ENCODE results near the gene LCOR.
A peak's percentile ranks its signal among the peaks of the same experiment; 100 is the strongest.
"Not testable (repeated sequence)": the region's sequence is repeated elsewhere in the genome, so short reads cannot be mapped to it uniquely, and the experiment has no call there.

LCOR gene

DNA sequence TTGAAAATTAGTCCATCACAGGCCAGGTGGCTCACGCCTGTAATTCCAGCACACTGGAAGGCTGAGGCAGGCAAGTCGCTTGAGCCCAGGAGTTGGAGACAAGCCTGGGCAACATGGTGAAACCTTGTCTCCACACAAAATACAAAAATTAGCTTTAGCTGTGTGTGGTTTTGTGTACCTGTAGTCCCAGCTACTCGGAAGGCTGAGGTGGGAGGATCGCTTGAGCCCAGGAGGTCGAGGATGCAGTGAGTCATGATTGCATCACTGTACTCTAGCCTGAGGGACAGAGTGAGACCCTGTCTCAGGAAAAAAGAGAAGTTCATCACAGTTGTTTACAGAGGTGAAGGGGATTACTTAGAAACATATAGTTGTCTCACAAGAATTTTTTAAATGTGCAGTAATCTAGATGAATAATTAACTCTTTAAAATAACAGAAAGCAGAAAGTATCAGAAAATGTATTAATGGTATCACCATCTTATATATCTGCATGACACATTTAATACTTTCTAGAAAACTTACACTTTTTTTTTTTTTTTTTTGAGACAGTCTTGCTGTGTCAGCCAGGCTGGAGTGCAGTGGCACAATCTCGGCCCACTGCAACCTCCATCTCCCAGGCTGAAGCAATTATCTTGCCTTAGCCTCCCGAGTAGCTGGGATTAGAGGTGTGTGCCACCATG lies 8.9 kb downstream of the LCOR start:
- DNase-seq: peak; percentile 11

DNA sequence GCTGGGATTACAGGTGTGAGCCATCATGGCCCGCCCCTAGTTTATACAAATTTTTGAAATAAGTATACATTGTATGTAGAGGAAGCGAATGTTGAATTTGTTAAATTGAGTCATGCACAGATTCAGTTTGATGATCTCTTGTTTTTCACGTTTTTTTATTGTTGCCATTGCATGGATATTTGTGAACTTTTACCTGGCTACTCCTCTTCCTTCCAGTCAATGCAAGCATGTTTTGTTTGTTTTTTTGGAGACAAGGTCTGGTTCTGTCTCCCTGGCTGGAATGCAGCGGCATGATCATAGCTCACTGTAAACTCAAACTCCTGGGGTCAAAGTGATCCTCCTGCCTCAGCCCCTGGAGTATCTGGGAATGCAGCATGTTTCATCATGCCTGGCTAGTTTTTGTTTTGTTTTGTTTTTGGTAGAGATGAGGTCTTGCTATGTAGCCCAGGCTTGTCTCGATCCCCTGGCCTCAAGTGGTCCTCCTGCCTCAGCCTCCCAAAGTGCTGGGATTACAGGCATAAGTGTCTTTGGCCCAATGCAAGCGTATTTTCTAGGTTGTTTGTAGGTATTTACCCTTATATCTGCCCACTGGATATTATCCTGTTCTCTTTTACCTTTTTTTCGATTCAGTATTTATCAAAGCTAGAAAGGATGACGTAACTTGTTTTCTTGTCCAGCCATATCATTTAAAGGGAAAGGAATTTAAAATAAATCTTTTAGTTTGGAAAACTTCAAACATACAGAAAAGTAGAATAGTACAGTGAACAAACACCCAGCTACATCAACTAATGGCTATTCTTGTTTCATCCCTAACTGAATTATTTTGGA lies 11.0 kb downstream of the LCOR start:
- DNase-seq: no peak

DNA sequence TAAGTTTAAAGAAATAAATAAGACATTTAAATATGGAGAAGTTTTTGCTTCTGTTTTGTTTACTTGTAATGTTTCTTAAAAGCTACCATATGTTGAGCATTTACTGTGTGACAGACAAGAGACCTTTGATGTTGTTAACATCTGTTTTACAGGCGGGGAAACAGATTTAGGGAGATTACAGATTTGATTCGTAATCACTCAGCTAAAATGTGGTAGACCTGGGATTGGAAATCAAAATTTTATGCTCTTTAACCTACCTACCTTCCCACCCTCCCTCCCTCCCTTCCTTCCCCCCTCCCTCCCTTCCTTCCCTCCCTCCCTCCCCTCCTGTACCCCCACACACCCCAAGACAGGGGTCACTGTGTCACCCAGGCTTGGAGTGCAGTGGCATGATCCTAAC lies 11.7 kb downstream of the LCOR start:
- no peak for DNase-seq

DNA sequence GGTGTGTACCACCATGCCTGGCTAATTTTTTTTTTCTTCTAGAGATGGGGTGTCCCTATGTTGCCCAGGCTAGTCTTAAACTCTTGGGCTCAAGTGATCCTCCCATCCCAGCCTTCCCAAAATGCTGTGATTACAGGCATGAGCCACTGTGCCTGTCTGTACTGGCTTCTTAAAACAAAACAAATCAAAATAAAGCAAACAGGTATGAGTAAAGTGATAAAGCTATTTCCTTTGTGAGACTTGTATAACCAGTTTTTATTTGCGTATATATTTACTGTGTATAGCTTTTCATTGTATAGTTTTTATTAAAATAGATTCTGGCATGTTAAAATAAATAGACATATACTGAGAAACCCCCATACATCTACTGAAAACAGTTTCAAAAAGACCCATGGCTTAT lies 14.3 kb downstream of the LCOR start:
- DNase-seq: no peak

DNA sequence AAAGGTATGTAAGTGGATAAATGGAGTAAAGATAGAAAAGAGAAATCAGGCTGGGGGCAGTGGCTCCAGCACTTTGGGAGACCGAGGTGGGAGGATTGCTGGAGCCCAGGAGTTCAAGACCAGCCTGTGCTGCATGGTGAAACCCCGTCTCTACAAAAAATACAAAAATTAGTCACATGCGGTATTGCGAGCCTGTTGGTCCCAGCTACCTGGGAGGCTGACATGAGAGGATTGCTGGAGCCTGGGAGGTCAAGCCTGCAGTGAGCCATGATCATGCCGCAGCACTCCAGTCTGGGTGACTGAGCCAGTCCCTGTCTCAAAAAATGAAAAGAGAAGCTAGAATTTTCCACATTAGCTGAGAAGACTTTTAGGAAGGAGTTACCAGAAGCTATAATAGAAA lies 14.8 kb downstream of the LCOR start:
- DNase-seq: no peak

DNA sequence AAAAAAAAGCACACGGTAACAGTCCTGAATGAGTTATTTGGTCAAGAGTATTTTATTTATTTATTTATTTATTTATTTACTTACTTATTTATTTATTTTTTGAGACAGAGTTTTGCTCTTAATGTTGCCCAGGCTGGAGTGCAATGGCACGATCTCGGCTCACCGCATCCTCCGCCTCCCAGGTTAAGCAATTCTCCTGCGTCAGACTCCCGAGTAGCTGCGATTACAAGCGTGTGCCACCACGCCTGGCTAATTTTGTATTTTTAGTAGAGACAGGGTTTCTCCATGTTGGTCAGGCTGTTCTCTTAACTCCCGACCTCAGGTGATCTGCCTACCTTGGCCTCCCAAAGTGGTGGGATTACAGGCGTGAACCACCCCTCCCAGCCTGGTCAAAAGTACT lies 15.3 kb downstream of the LCOR start:
- DNase-seq: not testable (repeated sequence)

DNA sequence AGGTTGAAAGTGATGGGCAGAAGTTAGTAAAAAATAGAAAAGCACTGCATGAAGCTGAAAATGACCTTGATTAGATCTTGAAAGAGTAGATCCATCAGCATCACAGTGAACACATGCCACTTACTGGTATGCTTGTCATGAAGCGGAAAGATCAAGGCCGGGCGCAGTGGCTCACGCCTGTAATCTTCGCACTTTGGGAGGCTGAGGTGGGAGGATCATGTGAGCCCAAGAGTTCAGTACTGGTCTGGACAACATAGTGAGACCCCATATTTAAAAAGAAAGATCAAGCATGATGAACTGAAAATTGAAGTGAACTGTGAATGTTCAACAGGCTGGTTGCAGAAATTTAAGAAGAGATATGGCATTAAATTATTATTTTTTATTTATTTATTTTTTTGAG lies 18.0 kb downstream of the LCOR start:
- no peak for DNase-seq

DNA sequence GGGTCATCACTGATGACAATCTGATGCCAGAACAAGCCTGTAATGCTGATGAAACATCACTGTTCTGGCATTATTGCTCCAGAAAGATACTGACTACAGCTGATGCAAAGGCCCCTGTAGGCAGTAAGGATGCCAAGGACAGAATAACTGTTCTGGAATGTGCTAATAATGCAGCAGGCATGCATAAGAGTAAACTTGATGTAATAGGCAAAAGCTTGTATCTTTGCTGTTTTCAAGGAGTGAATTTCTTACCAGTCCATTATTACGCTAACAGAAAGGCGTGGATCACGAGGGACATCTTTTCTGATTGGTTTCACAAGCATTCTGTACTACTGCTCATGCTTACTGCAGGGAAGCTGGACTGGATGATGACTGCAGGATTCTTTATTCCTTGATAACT lies 18.7 kb downstream of the LCOR start:
- DNase-seq: no peak

DNA sequence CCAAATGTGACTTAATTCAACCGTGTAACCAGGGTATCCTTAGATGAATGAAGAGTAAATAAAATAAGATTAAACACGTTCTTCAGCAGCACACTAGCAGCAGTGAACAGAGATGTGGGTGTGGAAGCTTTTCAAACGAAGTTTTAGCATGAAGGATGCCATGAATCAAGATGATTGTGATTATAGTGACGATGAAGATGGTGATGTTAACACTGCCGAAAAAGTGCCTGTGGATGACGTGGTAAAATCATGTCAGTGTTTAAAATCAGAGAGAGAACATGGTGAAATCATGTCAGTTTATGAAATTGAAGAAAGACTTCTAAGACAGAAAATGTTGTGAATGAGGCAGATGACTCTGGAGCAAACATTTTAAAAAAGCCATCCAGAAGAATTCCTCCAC lies 19.2 kb downstream of the LCOR start:
- no peak for DNase-seq

DNA sequence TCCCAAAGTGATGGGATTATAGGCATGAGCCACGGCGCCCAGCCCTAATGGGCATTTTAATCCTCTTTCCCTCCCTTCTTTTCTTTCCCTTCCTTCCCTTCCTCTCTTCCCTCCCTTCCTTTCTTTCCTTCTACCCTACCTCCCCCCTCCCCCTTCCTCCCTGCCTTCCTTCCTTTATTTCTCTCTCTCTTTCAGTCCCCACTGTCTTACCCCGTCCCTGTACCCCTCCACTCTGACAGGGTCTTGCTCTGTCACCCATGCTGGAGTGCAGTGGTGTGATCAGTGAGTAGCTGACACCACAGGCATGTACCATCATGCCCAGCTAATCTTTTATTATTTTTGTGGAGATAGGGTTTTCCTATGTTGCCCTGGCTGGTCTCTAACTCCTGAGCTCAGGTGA lies 24.2 kb downstream of the LCOR start:
- DNase-seq: no peak

DNA sequence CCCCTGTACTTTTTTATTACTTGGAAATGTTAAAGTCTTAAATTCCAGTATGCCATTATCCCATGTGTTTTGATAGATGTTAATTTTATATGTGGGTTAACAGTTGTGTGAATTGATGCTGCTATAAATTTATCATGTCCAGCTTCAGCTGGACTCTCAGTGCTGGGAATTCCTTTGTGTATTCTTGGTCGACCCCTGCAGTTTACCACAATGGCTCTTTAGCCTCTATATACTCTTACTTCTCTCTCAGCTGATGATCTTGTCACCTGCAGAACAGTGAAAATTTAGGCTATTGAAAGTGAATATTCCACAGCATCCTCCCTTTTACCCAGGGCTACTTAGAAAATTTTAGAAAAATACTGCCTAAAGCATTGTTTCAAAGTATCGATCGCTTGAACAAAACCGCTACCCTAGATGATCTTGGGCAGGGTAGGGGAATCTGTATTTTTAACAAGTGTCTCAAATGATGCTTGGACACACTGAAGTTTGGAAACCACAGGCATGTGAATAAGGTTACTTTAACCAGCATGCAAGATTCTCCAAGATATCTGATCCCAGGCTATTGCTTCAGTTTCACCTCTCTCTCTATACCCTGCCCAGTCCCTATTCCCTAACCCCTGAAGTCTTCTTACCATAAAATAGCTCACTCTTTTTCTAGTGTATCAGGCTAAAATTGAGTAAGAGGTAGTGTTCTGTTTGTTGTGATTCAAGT lies 25.4 kb downstream of the LCOR start:
- no peak for DNase-seq

DNA sequence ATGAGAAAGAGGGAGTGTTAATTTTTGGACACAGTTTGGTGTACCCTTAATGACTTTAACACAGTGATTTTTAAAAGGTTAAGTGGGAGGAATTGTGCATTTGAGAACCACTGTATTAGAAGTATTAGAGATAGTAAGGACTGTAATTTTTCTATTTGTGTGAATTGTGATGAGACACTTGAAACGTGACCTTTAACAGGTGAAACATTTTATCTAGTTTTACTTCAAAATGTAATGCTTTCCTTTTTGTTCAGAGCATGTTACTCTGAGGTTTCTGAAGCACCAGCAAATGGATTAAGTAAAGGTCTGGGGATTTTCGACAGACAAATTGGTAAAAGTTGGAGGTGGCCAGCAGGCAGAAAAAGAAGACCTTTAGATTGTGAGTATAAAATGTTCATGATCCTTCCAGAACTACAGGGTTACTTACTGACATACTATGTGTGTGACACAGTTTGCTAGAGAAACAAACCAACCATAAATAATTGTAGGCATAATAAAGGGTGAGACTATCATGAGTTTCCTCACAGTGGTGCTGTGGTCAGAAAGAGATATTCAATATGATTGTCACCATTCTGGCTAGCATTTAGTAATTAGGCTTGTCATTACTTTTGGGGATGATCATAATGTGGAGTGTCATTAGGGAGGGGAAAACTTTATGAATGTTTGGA lies 26.1 kb downstream of the LCOR start:
- no peak for DNase-seq

DNA sequence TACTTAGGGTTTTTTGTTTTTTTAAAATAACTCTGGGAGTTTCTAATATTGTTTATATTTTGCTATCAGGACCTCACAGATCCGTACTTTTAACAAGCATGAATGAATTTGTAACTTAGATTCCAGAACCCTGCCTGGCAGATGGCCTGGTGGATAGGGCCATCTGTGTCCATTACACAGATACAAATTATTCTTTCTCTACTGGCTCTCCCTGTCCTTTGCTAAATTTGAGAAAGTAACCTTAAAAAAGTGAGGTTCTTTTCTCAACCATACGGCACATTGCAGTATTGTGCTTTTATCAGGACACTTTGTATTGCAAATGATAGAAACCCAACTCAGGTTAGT lies 26.6 kb downstream of the LCOR start:
- no peak for DNase-seq

DNA sequence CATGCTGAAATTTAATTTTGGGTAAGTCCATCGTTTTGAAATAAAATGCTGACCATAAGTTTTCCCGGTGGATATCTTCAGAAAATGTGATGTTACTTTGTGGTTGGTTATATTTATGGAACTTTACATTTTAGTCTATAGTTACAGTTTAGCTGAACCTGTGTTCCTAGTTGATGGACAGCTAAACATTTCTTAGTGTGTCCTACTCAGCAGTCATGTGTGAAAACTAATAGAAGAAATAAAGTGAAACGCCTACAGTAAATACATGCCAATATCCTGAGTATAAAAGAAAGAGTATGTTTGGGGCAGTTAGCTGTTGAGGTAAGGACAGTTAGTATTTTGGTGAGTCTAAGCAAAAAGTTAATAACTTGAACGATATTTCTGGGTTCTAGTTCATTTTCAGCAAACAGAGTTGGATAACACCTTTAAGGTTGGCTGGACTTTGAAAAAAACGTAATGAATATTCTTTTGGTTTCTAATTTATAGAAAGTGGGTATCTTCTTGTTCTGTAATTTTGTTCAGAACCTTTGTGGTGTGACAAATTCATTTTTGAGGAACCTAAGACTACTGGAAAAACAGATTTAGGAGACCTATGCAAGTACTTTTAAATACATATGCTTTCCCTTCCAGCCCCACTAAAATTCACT lies 28.7 kb downstream of the LCOR start:
- DNase-seq: no peak

DNA sequence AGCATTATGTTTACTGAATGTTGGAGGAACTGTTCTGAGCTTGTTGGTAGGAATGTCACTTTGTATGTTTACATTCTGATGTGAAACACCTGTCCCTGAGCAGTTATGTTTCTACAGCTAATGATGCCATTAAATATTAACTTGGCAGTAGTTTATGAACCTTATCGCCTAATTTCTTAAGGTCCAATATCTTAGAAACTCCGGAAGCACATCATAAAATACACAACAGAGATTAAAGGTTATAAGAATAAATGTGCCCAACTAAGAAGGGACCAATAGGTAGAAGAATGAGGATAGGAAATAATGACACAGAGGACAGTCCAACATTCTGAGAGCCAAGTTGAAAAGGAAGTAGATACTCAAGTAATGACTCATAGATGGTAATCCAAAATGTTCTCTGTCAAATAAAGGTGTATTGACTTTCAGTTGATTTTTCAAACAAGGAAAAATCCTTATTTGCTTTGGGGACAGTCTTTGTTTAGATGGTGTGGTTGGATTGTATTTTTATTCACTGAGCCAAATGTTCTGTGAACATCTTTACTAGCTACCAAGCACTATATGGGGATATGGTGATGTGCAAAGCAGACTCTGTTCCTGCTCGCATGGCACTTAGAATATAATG lies 31.9 kb downstream of the LCOR start:
- DNase-seq: peak; percentile 47

DNA sequence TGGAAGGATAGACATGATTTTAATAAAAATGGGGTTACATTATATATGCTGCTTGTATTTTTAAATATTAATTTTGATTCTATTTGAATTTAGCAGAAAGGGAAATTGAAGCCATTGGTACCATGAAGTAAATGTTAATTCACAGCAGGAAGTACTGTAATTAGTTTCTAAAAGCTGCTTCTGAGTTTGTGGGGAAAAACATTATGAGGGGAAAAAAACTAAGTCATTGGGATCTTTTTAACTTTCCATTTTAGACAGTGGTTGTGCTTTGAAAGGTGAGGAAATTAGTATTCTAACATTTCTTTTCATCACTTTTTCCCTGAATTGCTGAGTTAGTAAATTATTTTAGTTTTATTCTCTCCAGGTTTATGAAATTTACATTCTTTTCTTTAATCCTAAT lies 41.0 kb downstream of the LCOR start:
- no peak for DNase-seq

DNA sequence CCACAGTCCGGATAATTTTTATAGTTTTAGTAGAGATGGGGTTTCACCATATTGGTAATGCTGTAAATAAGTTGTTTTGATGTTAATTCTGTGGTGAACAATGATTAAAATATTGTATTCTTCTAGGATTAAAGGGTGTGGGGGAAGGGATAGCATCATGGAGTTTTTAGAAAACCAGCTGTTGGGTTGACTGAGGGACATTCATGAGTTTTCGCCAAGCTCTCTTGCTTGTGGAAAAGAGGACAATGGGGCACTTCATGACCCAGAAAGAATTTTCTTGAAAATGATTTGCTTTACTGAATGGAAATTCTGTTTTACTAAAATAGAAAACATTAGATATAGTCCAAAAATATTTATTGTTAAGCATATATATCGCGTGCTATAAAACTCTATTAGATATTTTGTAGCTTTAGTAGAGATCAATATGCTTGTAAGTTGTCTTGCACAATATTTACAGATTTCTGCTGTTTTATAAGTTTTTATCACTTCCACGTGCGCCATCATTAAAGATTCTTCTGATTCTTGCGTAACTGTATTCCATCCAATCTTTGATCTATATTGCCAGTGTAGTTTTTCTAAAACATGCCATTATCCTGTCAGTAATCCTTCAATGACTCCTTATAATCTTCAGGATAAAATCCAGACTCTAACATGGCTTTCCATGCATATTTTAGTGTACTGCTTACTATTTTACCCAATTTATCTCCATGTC lies 41.8 kb downstream of the LCOR start:
- no peak for DNase-seq

DNA sequence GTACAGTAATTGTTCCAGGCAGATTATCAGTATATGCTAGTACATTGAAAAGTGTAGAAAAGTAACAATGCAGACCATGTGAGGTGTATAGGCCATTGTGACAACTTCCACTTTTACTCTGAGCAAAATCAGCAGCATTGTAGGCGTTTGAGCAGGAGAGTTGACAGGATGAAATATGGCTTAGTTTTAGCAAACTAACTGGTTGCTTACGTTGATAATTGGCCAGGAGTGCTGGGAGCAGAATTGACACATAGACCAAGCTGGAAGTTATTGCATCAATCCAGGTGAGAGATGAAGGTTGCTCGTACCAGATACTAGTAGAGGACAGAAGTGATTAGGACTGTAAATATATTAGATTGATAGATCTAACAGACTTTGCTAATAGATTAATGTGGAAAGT lies 46.0 kb downstream of the LCOR start:
- DNase-seq: no peak

DNA sequence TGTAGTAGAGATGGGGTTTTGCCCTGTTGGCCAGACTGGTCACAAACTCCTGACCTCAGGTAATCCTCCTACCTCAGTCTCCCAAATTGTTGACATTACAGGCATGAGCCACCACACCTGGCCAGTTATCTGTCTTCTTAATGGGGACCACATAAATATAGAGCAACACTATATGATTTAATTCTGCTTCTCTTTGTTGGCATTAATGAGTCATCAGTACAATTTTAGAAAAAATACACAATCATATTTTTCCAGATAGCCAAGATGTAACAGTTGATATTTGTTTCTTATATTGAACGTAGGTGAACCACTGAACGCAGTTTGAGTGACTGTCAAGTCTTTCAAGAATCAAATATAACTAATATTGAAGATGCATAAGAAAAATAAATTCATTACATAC lies 48.5 kb downstream of the LCOR start:
- DNase-seq: no peak

DNA sequence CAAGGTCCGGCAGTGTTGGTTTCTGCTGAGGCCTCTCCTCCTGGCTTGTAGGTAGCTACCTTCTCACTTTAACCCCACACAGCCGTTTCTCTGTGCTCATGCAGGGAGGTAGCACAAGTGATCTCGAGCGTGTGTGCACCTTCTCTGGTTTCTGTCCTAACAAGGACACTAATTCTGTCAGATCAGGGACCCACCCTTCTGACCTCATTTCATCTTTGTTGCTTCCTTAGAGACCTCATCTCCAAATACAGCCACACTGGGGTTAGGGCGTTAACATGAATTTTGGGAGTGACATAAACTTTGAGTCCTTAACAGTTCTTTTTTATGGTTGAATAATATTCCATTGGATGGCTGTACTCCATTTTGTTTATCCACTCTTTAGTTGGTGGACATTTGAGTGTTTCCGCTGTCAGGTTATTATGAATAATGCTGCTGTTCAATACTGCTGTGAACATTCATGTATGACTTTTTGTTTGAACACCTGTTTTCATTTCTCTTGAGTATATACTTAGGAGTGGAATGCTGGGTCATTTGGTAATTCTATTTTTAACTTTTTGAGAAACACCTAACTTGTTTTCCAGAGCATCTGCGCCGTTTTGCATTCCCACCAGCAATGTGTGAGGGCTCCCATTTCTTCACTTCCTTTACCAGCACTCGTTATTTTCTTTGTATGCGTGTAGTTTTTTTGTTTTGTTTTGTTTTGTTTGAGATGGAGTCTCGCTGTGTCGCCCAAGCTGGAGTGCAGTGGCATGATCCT lies 57.5 kb downstream of the LCOR start:
- DNase-seq: no peak

DNA sequence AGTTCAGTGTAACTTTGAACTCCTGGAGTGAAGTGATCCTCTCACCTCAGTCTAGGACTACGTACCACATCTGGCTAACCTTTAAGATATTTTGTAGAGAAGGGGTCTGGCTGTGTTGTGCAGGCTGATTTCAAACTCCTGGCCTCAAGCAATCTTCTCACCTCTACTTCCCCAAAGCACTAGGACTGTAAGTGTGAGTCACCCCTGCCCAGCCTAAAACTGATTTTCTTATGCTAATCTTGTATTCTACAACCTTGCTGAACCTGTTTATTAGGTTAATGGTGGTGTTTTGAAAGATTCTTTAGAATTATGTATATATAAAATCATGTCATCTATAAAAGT lies 58.0 kb downstream of the LCOR start:
- DNase-seq: no peak
